IPS-NIHi11 (cell line): ENCODE measurements around the gene BPIFB6.
A peak's percentile ranks its signal among the peaks of the same experiment; 100 is the strongest.
"Not testable (repeated sequence)": the region's sequence is repeated elsewhere in the genome, so short reads cannot be mapped to it uniquely, and the experiment has no call there.

Experiments
- DNase-seq: peaks from one replicate; pipeline ENCODE4 v3.0.0; 2012; ENCODE audit warnings: mixed read lengths, low spot score

The BPIFB6 gene

GRCh38 chr20:33028875-33029274, 2.6 kb upstream of the BPIFB6 start:
- no peak for DNase-seq

- no peak for DNase-seq
Measured at GRCh38 chr20:33030076-33030475, 1.4 kb upstream of the BPIFB6 start.

GRCh38 chr20:33030569-33030968, 879 bp upstream of the BPIFB6 start:
- no peak for DNase-seq

GRCh38 chr20:33032555-33032954, 1.1 kb downstream of the BPIFB6 start:
- no peak for DNase-seq

GRCh38 chr20:33033381-33033780, 1.9 kb downstream of the BPIFB6 start:
- DNase-seq, result no peak

GRCh38 chr20:33034115-33034514, 2.7 kb downstream of the BPIFB6 start:
- no peak for DNase-seq

GRCh38 chr20:33034901-33035492, 3.5 kb downstream of the BPIFB6 start:
- DNase-seq, result no peak

- no peak for DNase-seq
Measured at GRCh38 chr20:33037456-33037855, 6.0 kb downstream of the BPIFB6 start.

- DNase-seq, result no peak
Measured at GRCh38 chr20:33038243-33038642, 6.8 kb downstream of the BPIFB6 start.

GRCh38 chr20:33042430-33042829, 11.0 kb downstream of the BPIFB6 start:
- DNase-seq, result no peak

- no peak for DNase-seq
Measured at GRCh38 chr20:33042983-33043730, 11.7 kb downstream of the BPIFB6 start.

GRCh38 chr20:33043731-33044181, 12.3 kb downstream of the BPIFB6 start:
- DNase-seq, result no peak

- DNase-seq, result not testable (repeated sequence)
Measured at GRCh38 chr20:33045129-33045721, 13.8 kb downstream of the BPIFB6 start.

GRCh38 chr20:33046412-33046811, 15.0 kb downstream of the BPIFB6 start:
- DNase-seq, result no peak

GRCh38 chr20:33051333-33051732, 19.9 kb downstream of the BPIFB6 start:
- DNase-seq, result no peak

- DNase-seq, result peak; percentile 35
Measured at GRCh38 chr20:33053291-33054106, 22.1 kb downstream of the BPIFB6 start, which contains the start of gene BPIFB3. BPIFB3 (plus strand) TSS chr20:33053903; CDS start chr20:33055436, 1,533 bp downstream.

- no peak for DNase-seq
Measured at GRCh38 chr20:33054381-33054780, 22.9 kb downstream of the BPIFB6 start.

- no peak for DNase-seq
Measured at GRCh38 chr20:33054791-33055190, 23.3 kb downstream of the BPIFB6 start.

GRCh38 chr20:33059136-33059535, 27.7 kb downstream of the BPIFB6 start:
- no peak for DNase-seq

GRCh38 chr20:33059741-33060390, 28.4 kb downstream of the BPIFB6 start:
- DNase-seq, result peak; percentile 53

- DNase-seq, result no peak
Measured at GRCh38 chr20:33061658-33062028, 30.2 kb downstream of the BPIFB6 start.
